NCI-H2196 treated with DMSO at 0.1 percent for 48 hours (cell line): ENCODE results near the gene AGBL2.
"Not testable (repeated sequence)": the region's sequence is repeated elsewhere in the genome, so short reads cannot be mapped to it uniquely, and the experiment has no call there.

Experiments used
- DNase-seq: peaks from one replicate; lab custom pipeline; 2025; ENCODE audit not compliant: unreplicated experiment; lab: John Stamatoyannopoulos, UW

Gene AGBL2

GRCh38 chr11:47715082-47715669 is at the start of gene AGBL2:
Gene AGBL2 (minus strand): TSS chr11:47715369. CDS start chr11:47714650, 719 bp downstream.
- peak; percentile 51 for DNase-seq

GRCh38 chr11:47759291-47759690 is 44.1 kb upstream of the AGBL2 start:
- DNase-seq, result not testable (repeated sequence)

- no peak for DNase-seq
Observed at GRCh38 chr11:47756208-47756607, 41.0 kb upstream of the AGBL2 start.

GRCh38 chr11:47750725-47751124 is 35.6 kb upstream of the AGBL2 start:
- no peak for DNase-seq

GRCh38 chr11:47742494-47742893 is 27.3 kb upstream of the AGBL2 start:
- not testable (repeated sequence) for DNase-seq

- not testable (repeated sequence) for DNase-seq
Observed at GRCh38 chr11:47737817-47738216, 22.6 kb upstream of the AGBL2 start.

- no peak for DNase-seq
Observed at GRCh38 chr11:47732271-47732670, 17.1 kb upstream of the AGBL2 start.

- no peak for DNase-seq
Observed at GRCh38 chr11:47731475-47731874, 16.3 kb upstream of the AGBL2 start.

GRCh38 chr11:47726878-47727514 is 11.8 kb upstream of the AGBL2 start:
- no peak for DNase-seq

- DNase-seq, result no peak
Observed at GRCh38 chr11:47726118-47726442, 10.9 kb upstream of the AGBL2 start.

- DNase-seq, result no peak
Observed at GRCh38 chr11:47725442-47726117, 10.4 kb upstream of the AGBL2 start.

GRCh38 chr11:47724041-47724729 is 9.0 kb upstream of the AGBL2 start:
- DNase-seq, result no peak

GRCh38 chr11:47723041-47723440 is 7.9 kb upstream of the AGBL2 start:
- no peak for DNase-seq

GRCh38 chr11:47720651-47721050 is 5.5 kb upstream of the AGBL2 start:
- no peak for DNase-seq

- no peak for DNase-seq
Observed at GRCh38 chr11:47716692-47717091, 1.5 kb upstream of the AGBL2 start.

- DNase-seq, result no peak
Observed at GRCh38 chr11:47714554-47715081, 551 bp downstream of the AGBL2 start.

GRCh38 chr11:47711816-47712215 is 3.4 kb downstream of the AGBL2 start:
- no peak for DNase-seq

- no peak for DNase-seq
Observed at GRCh38 chr11:47711225-47711624, 3.9 kb downstream of the AGBL2 start.

GRCh38 chr11:47707275-47707786 is 7.8 kb downstream of the AGBL2 start:
- not testable (repeated sequence) for DNase-seq

GRCh38 chr11:47705721-47706120 is 9.4 kb downstream of the AGBL2 start:
- DNase-seq, result no peak

- no peak for DNase-seq
Observed at GRCh38 chr11:47691979-47692378, 23.2 kb downstream of the AGBL2 start.
